ENCODE data around the gene DRG1.
"Not testable (repeated sequence)": the region's sequence is repeated elsewhere in the genome, so short reads cannot be mapped to it uniquely, and the experiment has no call there.

DNA sequence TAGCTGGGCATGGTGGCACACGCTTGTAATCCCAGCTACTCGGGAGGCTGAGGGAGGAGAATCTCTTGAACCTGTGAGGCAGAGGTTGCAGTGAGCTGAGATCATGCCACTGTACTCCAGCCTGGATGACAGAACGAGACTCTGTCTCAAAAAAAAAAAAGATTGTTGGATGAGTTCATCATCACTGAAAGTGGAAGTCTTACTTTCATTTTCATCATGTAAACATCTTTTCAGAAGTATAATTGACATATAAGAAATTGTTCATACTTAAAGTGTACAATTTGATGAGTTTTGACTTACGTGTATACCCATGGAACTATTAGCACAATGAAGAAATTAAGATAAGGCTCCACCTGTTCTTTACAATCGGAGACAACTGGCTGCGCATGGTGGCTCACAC lies 20.8 kb upstream of the DRG1 start:
- TF ChIP-seq, protein P1, sequence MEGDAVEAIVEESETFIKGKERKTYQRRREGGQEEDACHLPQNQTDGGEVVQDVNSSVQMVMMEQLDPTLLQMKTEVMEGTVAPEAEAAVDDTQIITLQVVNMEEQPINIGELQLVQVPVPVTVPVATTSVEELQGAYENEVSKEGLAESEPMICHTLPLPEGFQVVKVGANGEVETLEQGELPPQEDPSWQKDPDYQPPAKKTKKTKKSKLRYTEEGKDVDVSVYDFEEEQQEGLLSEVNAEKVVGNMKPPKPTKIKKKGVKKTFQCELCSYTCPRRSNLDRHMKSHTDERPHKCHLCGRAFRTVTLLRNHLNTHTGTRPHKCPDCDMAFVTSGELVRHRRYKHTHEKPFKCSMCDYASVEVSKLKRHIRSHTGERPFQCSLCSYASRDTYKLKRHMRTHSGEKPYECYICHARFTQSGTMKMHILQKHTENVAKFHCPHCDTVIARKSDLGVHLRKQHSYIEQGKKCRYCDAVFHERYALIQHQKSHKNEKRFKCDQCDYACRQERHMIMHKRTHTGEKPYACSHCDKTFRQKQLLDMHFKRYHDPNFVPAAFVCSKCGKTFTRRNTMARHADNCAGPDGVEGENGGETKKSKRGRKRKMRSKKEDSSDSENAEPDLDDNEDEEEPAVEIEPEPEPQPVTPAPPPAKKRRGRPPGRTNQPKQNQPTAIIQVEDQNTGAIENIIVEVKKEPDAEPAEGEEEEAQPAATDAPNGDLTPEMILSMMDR (IDR thresholded peaks at IDR 0.05), result not testable (repeated sequence)
- not testable (repeated sequence) for TF ChIP-seq POLR2A (IDR thresholded peaks at IDR 0.05)

Measured in esophagus squamous epithelium (tissue), 4 donors.